B cell (primary cell): ENCODE results near the gene DENND1A. TPM values are rescaled to one million over a fixed set of nuclear protein-coding genes. Genes with fewer than 3 reads are reported as not detected.

Experiments used
- ATAC-seq: fragments of 200-7000 bp; cut with Tn5 transposase; one replicate; pipeline ENCODE4 v1.10.0; 2021; ENCODE audit warnings: low read depth, mild to moderate bottlenecking, moderate number of reproducible peaks, moderate library complexity
- CTCF ChIA-PET: fragments of 350-600 bp; sonication (Branson Sonifier 250); formaldehyde crosslinking; loops from one replicate; lab custom pipeline; 2021; ENCODE audit warnings: antibody characterized with exemption, inconsistent platforms; lab: Charles Lee
- POLR2A ChIA-PET: fragments of 350-600 bp; sonication (Branson Sonifier 250); formaldehyde crosslinking; loops from one replicate; lab custom pipeline; 2021; ENCODE audit warnings: antibody characterized with exemption; lab: Charles Lee
- DNase-seq: peaks from one replicate; pipeline ENCODE4 v3.0.0; 2013
- H2AFZ ChIP-seq: 2 replicates; pipeline ENCODE4 v1.6.1; 2012; ENCODE audit warnings: mild to moderate bottlenecking, low read depth, low read length; ENCODE audit not compliant: insufficient read depth, poor library complexity, severe bottlenecking
- H3K27ac ChIP-seq, 2 donors: 1 replicate in 1 of 2; 2 replicates in 1 of 2; pipeline ENCODE4 v1.5.1; 2012 to 2013; ENCODE audit warnings: low read length in 2 of 2, mild to moderate bottlenecking in 2 of 2, moderate library complexity in 1 of 2
- H3K27me3 ChIP-seq, 4 experiments: fragments of 200-600 bp in 1 of 4; sonication (generic) in 1 of 4; replicated peaks in 1 of 4; 1 replicate in 2 of 4; 2 replicates in 2 of 4; pipeline versions ENCODE4 v1.6.1 to v1.7.0; 2013 to 2016; ENCODE audit warnings: low read length in 3 of 4, mild to moderate bottlenecking in 2 of 4, mixed read lengths in 1 of 4, moderate library complexity in 1 of 4; ENCODE audit not compliant: insufficient read depth in 4 of 4, control insufficient read depth in 3 of 4; ENCODE audit errors: control extremely low read depth in 1 of 4
- H3K36me3 ChIP-seq, 2 experiments: replicated peaks in 1 of 2; 1 replicate in 1 of 2; 2 replicates in 1 of 2; pipeline versions ENCODE4 v1.6.1 to v1.7.1; 2013; ENCODE audit warnings: low read length in 1 of 2; ENCODE audit not compliant: insufficient read depth in 2 of 2, control insufficient read depth in 1 of 2; ENCODE audit errors: control extremely low read depth in 1 of 2, extremely low read depth in 1 of 2
- H3K4me1 ChIP-seq, 2 donors: fragments of 200-600 bp in 1 of 2; sonication (generic) in 1 of 2; 1 replicate in 1 of 2; 2 replicates in 1 of 2; pipeline versions ENCODE4 v1.5.1 to v1.6.1; 2013 to 2017; ENCODE audit warnings: low read length in 2 of 2; ENCODE audit not compliant: control insufficient read depth in 2 of 2, insufficient read depth in 2 of 2
- H3K4me2 ChIP-seq: replicated peaks from 2 replicates; pipeline ENCODE3; 2012; ENCODE audit warnings: mild to moderate bottlenecking, low read depth, low read length; ENCODE audit not compliant: poor library complexity, severe bottlenecking
- H3K4me3 ChIP-seq, 5 experiments: fragments of 200-600 bp in 1 of 5; sonication (generic) in 1 of 5; 1 replicate in 3 of 5; 2 replicates in 2 of 5; pipeline versions ENCODE4 v1.5.1 to v1.7.0; 2011 to 2016; ENCODE audit warnings: low read length in 4 of 5, mild to moderate bottlenecking in 4 of 5, low read depth in 2 of 5, control low read depth in 1 of 5, moderate library complexity in 1 of 5; ENCODE audit not compliant: insufficient read depth in 1 of 5; ENCODE audit errors: control extremely low read depth in 1 of 5, extremely low read depth in 1 of 5
- H3K79me2 ChIP-seq: fragments of 200-600 bp; sonication (generic); one replicate; pipeline ENCODE4 v1.6.0; 2016; ENCODE audit warnings: low read length; ENCODE audit not compliant: control insufficient read depth, insufficient read depth
- H3K9ac ChIP-seq: fragments of 200-600 bp; sonication (generic); 2 replicates; pipeline ENCODE4 v1.6.1; 2017; ENCODE audit warnings: mild to moderate bottlenecking, low read length, moderate library complexity
- H3K9me3 ChIP-seq, 3 donors: one replicate each; pipeline versions ENCODE4 v1.6.1 to v1.7.1; 2013; ENCODE audit warnings: low read length in 2 of 3; ENCODE audit not compliant: control insufficient read depth in 2 of 3, insufficient read depth in 1 of 3; ENCODE audit errors: control extremely low read depth in 1 of 3
- H4K20me1 ChIP-seq: 2 replicates; pipeline ENCODE4 v1.6.0; 2012; ENCODE audit warnings: mild to moderate bottlenecking, low read length; ENCODE audit not compliant: insufficient read depth, control insufficient read depth, poor library complexity, severe bottlenecking
- H3K27ac Mint-ChIP-seq: one replicate; pipeline ENCODE4 v1.8.0; 2021; ENCODE audit warnings: mixed read lengths
- H3K27me3 Mint-ChIP-seq: one replicate; pipeline ENCODE4 v1.8.0; 2021; ENCODE audit warnings: mixed read lengths
- H3K4me1 Mint-ChIP-seq: one replicate; pipeline ENCODE4 v1.8.0; 2021; ENCODE audit warnings: mixed read lengths
- H3K4me3 Mint-ChIP-seq: one replicate; pipeline ENCODE4 v1.8.0; 2021; ENCODE audit warnings: mixed read lengths
- H3K9me3 Mint-ChIP-seq: one replicate; pipeline ENCODE4 v1.8.0; 2022; ENCODE audit warnings: mixed read lengths; ENCODE audit not compliant: insufficient read depth
- EZH2 ChIP-seq: IDR thresholded peaks from 2 replicates; pipeline ENCODE4 v1.6.1; 2012; ENCODE audit warnings: borderline replicate concordance, low read depth, mild to moderate bottlenecking, moderate library complexity, low read length; ENCODE audit not compliant: insufficient read depth, poor library complexity, severe bottlenecking
- WGBS: methylation state at CpG from one replicate; pipeline ENCODE4 v1.1.5; 2013; ENCODE audit warnings: missing lambda C conversion rate; ENCODE audit not compliant: insufficient coverage; 5-methylcytosine and 5-hydroxymethylcytosine counted together
- intact Hi-C: fragments of 100-400 bp; cut with micrococcal nuclease; formaldehyde crosslinking; loops from one replicate; pipeline ENCODE4 v1.10.0; 2022
- polyA plus RNA-seq: library from polyadenylated mRNA; depleted of rRNA; stranded (reverse); fragments of >200 nt; gene quantifications from 2 replicates; pipeline ENCODE4 v1.2.3, GENCODE V29; 2012
- total RNA-seq, 2 donors: library from RNA; stranded (reverse); fragments of 120-200 nt in 1 of 2; gene quantifications; 1 replicate in 1 of 2; 2 replicates in 1 of 2; pipeline versions ENCODE4 v1.2.3 to v1.2.4, GENCODE V29; 2013 to 2022
- TF ChIP-seq, protein P1 (sequence below): fragments of 200-600 bp; IDR thresholded peaks from one replicate; pipeline ENCODE4 v1.8.0; 2022; ENCODE audit warnings: antibody characterized with exemption, mild to moderate bottlenecking

Gene DENND1A
- total and polyA plus RNA-seq, 2 donors (not counting 1 experiment from before 2014, with no cell fraction given): 10.8 to 26.0 TPM

DNA sequence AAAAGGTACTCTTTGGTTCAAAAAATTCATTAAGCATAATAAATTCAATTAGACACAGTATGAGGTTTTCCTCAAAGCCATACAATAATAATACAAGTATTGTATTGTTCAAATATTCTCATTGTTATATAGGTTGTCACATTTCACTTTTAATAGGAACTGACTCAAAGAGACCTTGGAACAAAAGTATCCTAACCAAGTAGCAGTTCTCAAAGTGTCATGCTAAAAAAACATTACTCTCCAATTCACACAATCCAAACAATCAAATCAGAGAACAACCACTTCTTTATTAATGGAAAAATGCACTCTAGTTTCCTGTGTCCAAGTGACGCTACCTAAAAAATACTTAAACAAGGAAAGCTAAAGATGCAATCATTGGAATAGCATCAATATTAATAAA is 115.4 kb downstream of the DENND1A start:
- H2AFZ ChIP-seq: no peak overlapping the region
- TF ChIP-seq, protein P1, sequence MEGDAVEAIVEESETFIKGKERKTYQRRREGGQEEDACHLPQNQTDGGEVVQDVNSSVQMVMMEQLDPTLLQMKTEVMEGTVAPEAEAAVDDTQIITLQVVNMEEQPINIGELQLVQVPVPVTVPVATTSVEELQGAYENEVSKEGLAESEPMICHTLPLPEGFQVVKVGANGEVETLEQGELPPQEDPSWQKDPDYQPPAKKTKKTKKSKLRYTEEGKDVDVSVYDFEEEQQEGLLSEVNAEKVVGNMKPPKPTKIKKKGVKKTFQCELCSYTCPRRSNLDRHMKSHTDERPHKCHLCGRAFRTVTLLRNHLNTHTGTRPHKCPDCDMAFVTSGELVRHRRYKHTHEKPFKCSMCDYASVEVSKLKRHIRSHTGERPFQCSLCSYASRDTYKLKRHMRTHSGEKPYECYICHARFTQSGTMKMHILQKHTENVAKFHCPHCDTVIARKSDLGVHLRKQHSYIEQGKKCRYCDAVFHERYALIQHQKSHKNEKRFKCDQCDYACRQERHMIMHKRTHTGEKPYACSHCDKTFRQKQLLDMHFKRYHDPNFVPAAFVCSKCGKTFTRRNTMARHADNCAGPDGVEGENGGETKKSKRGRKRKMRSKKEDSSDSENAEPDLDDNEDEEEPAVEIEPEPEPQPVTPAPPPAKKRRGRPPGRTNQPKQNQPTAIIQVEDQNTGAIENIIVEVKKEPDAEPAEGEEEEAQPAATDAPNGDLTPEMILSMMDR: no peak
- no peak for TF ChIP-seq EZH2
- no peaks in the 10 kb centered on the region for H3K9me3 ChIP-seq
- Mint-ChIP-seq H3K9me3 (no peaks in the 10 kb centered on the region), H3K27me3 (no peaks in the 10 kb centered on the region), H3K27ac (no peak overlapping the region), H3K4me1 (peaks cover 3% of the 10 kb centered on the region), H3K4me3 (no peak overlapping the region)
- ATAC-seq (no peak), DNase-seq (no peak)
- H3K4me3 ChIP-seq: no peak overlapping the region
- ChIA-PET POLR2A (no interaction called here), CTCF (interaction anchor here (0.9 kb wide), 1 partner anchor 227 kb away, joined by 3 read pairs; no protein-coding TSS in a partner anchor)
- H3K4me1 ChIP-seq: no peaks in the 10 kb centered on the region
- WGBS: no CpG with 5 or more reads among the region's 1 CpG
- H3K36me3 ChIP-seq: no peaks in the 10 kb centered on the region
- intact Hi-C loops: no loop called here
- H3K27me3 ChIP-seq: no peaks in the 10 kb centered on the region
- H3K27ac ChIP-seq: no peak overlapping the region
- H3K79me2 ChIP-seq: peaks cover 15% of the 10 kb centered on the region
- H3K4me2 ChIP-seq: no peak overlapping the region
- peaks cover 4% of the 10 kb centered on the region for H4K20me1 ChIP-seq
- no peak overlapping the region for H3K9ac ChIP-seq

GRCh38 chr9:123812984-123813383 is 116.9 kb downstream of the DENND1A start:
- WGBS: no CpG with 5 or more reads among the region's 3 CpGs
- CTCF ChIA-PET: no interaction called here
- H3K4me3 Mint-ChIP-seq: no peak overlapping the region

More at GRCh38 chr9:123812984-123813383, 116.9 kb downstream of the DENND1A start:
- no peak overlapping the region for H3K9ac ChIP-seq
- Mint-ChIP-seq H3K4me1 (peaks cover 6% of the 10 kb centered on the region), H3K27ac (no peak overlapping the region), H3K27me3 (no peaks in the 10 kb centered on the region), H3K9me3 (no peaks in the 10 kb centered on the region)
- H3K36me3 ChIP-seq: no peaks in the 10 kb centered on the region
- H3K27me3 ChIP-seq: no peaks in the 10 kb centered on the region
- POLR2A ChIA-PET: no interaction called here
- DNase-seq: no peak
- H3K4me2 ChIP-seq: no peak overlapping the region
- no peaks in the 10 kb centered on the region for H3K9me3 ChIP-seq
- H2AFZ ChIP-seq: no peak overlapping the region
- no peak for ATAC-seq
- no peak overlapping the region for H3K27ac ChIP-seq
- no peak for TF ChIP-seq EZH2
- TF ChIP-seq, protein P1: no peak
- H4K20me1 ChIP-seq: peaks cover 4% of the 10 kb centered on the region
- no peaks in the 10 kb centered on the region for H3K4me1 ChIP-seq
- H3K79me2 ChIP-seq: peaks cover 11% of the 10 kb centered on the region
- intact Hi-C loops: no loop called here
- no peak overlapping the region for H3K4me3 ChIP-seq
